A673 (cell line): ENCODE results near the gene CLIC4. TPM values are rescaled to one million over a fixed set of nuclear protein-coding genes. Genes with fewer than 3 reads are reported as not detected.
"Not testable (repeated sequence)": the region's sequence is repeated elsewhere in the genome, so short reads cannot be mapped to it uniquely, and the experiment has no call there.

Experiments used
- BruUV-seq: library from RNA; stranded (reverse); fragments of 400-500 nt; replicated peaks from 2 replicates; lab custom pipeline; 2021; lab: Mats Ljungman, UMichigan
- CTCF ChIA-PET: fragments of 300-600 bp; sonication (Branson Sonifier 250); formaldehyde crosslinking; loops from one replicate; lab custom pipeline; 2022; ENCODE audit warnings: antibody characterized with exemption; lab: Charles Lee
- POLR2A ChIA-PET: fragments of 300-600 bp; sonication (Branson Sonifier 250); formaldehyde crosslinking; loops from one replicate; lab custom pipeline; 2022; ENCODE audit warnings: antibody characterized with exemption; ENCODE audit not compliant: low non-redundant PET; lab: Charles Lee
- DNase-seq: peaks from one replicate; pipeline ENCODE4 v3.0.0-alpha.2; 2015; ENCODE audit warnings: low spot score
- H3K27ac ChIP-seq: fragments of 200-600 bp; sonication (generic); 2 replicates; pipeline ENCODE4 v1.5.1; 2016; ENCODE audit warnings: mixed run types, low read depth, mild to moderate bottlenecking, mixed read lengths, antibody characterized with exemption, low read length; ENCODE audit not compliant: poor library complexity, severe bottlenecking
- H3K27me3 ChIP-seq: fragments of 200-600 bp; sonication (generic); replicated peaks from 2 replicates; pipeline ENCODE4 v1.6.1; 2017; ENCODE audit warnings: mixed run types, low read depth, mild to moderate bottlenecking, mixed read lengths, antibody characterized with exemption, low read length; ENCODE audit not compliant: insufficient read depth, poor library complexity
- H3K36me3 ChIP-seq: fragments of 200-600 bp; sonication (generic); 2 replicates; pipeline ENCODE4 v1.6.1; 2016; ENCODE audit warnings: mixed run types, mild to moderate bottlenecking, mixed read lengths, antibody characterized with exemption, low read length; ENCODE audit not compliant: insufficient read depth, poor library complexity, severe bottlenecking
- H3K4me1 ChIP-seq: fragments of 200-600 bp; sonication (generic); 2 replicates; pipeline ENCODE4 v1.6.1; 2017; ENCODE audit warnings: mixed run types, mild to moderate bottlenecking, mixed read lengths, antibody characterized with exemption, low read length; ENCODE audit not compliant: insufficient read depth, poor library complexity, severe bottlenecking
- H3K4me3 ChIP-seq: fragments of 200-600 bp; sonication (generic); 2 replicates; pipeline ENCODE4 v1.5.1; 2016; ENCODE audit warnings: low read depth, mixed run types, mild to moderate bottlenecking, mixed read lengths, low read length; ENCODE audit not compliant: poor library complexity, severe bottlenecking
- H3K9me3 ChIP-seq: fragments of 200-600 bp; sonication (generic); 2 replicates; pipeline ENCODE4 v1.6.1; 2016; ENCODE audit warnings: mixed run types, low read depth, mild to moderate bottlenecking, mixed read lengths, antibody characterized with exemption, low read length; ENCODE audit not compliant: poor library complexity, severe bottlenecking
- CTCF ChIP-seq: fragments of 300-800, 200-600 bp; sonication (generic); conservative IDR thresholded peaks from 2 replicates; pipeline ENCODE4 v1.5.1; 2017; ENCODE audit warnings: low read depth, mild to moderate bottlenecking, antibody characterized with exemption, low read length, moderate library complexity, mixed read lengths
- EZH2 ChIP-seq: fragments of 200-600 bp; sonication (generic); IDR thresholded peaks from 2 replicates; pipeline ENCODE4 v1.6.1; 2017; ENCODE audit warnings: borderline replicate concordance, low read depth, mild to moderate bottlenecking, mixed read lengths, antibody characterized with exemption, low read length; ENCODE audit not compliant: poor library complexity, severe bottlenecking
- intact Hi-C: fragments of 100-400 bp; cut with micrococcal nuclease; formaldehyde crosslinking; loops from one replicate; pipeline ENCODE4 v1.10.0; 2022; ENCODE audit not compliant: unreplicated experiment
- total RNA-seq: library from RNA; stranded (reverse); gene quantifications from 2 replicates; pipeline ENCODE4 v1.2.3, GENCODE V29; 2021

Gene CLIC4
- total RNA-seq, 1 experiment from 2014 or later = 207 TPM

GRCh38 chr1:24805534-24806301 is 60.5 kb downstream of the CLIC4 start:
- CTCF ChIA-PET = no interaction called here
- no peak overlapping the region for H3K27ac ChIP-seq
- H3K4me1 ChIP-seq = peaks cover 36% of the 10 kb centered on the region
- H3K27me3 ChIP-seq = no peaks in the 10 kb centered on the region
- BruUV-seq = no TSS peak
- intact Hi-C loops = no loop called here
- POLR2A ChIA-PET = no interaction called here
- H3K36me3 ChIP-seq = no peaks in the 10 kb centered on the region
- TF ChIP-seq CTCF (no peak), EZH2 (no peak)
- H3K4me3 ChIP-seq = no peak overlapping the region
- H3K9me3 ChIP-seq = no peaks in the 10 kb centered on the region
- DNase-seq = no peak

- no peaks in the 10 kb centered on the region for H3K36me3 ChIP-seq
- intact Hi-C loops = no loop called here
- no peak overlapping the region for H3K27ac ChIP-seq
- TF ChIP-seq EZH2 (no peak), CTCF (no peak)
- no peaks in the 10 kb centered on the region for H3K27me3 ChIP-seq
- H3K4me1 ChIP-seq = peaks cover 36% of the 10 kb centered on the region
- DNase-seq = no peak
- ChIA-PET CTCF (no interaction called here), POLR2A (no interaction called here)
- no peaks in the 10 kb centered on the region for H3K9me3 ChIP-seq
- BruUV-seq = no TSS peak
- no peak overlapping the region for H3K4me3 ChIP-seq
These were observed 61.3 kb downstream of the CLIC4 start for GRCh38 chr1:24806588-24806987.

GRCh38 chr1:24811494-24811893 is 66.2 kb downstream of the CLIC4 start:
- H3K9me3 ChIP-seq, H3K4me3 ChIP-seq, CTCF ChIA-PET, H3K27me3 ChIP-seq, DNase-seq, H3K27ac ChIP-seq, BruUV-seq, intact Hi-C loops, H3K4me1 ChIP-seq, POLR2A ChIA-PET: not testable (repeated sequence)
- peaks cover 23% of the 10 kb centered on the region for H3K36me3 ChIP-seq

- CTCF ChIA-PET, H3K27me3 ChIP-seq, BruUV-seq, POLR2A ChIA-PET, H3K4me3 ChIP-seq, H3K9me3 ChIP-seq, DNase-seq, intact Hi-C loops, H3K27ac ChIP-seq: not testable (repeated sequence)
- H3K36me3 ChIP-seq = peaks cover 16% of the 10 kb centered on the region
- H3K4me1 ChIP-seq = peaks cover 26% of the 10 kb centered on the region
These were observed 75.0 kb downstream of the CLIC4 start for GRCh38 chr1:24820221-24820620.
